GM12878 (cell line): ENCODE results near the gene HSPA12B. TPM values are rescaled to one million over a fixed set of nuclear protein-coding genes. Genes with fewer than 3 reads are reported as not detected.

Source experiments
- ATAC-seq: fragments of 200-7000 bp; cut with Tn5 transposase; 3 replicates; pipeline ENCODE4 v1.9.1; 2020; ENCODE audit warnings: mild to moderate bottlenecking, moderate library complexity
- BruUV-seq: library from RNA; stranded (reverse); fragments of 400-500 nt; replicated peaks from 2 replicates; lab custom pipeline; 2021; lab: Mats Ljungman, UMichigan
- CTCF ChIA-PET: fragments of 300-600 bp; sonication (Branson Sonifier 250); formaldehyde crosslinking; extraction: SDS; loops from one replicate; lab custom pipeline; 2021; ENCODE audit warnings: inconsistent platforms; lab: Yijun Ruan, JAX
- POLR2A ChIA-PET: fragments of 350-600 bp; formaldehyde crosslinking; extraction: SDS; loops from one replicate; lab custom pipeline; 2021; ENCODE audit warnings: inconsistent platforms; lab: Charles Lee
- RAD21 ChIA-PET: fragments of 300-600 bp; sonication (Branson Sonifier 250); formaldehyde crosslinking; loops from one replicate; lab custom pipeline; 2023; ENCODE audit warnings: antibody characterized with exemption; ENCODE audit not compliant: unreplicated experiment; lab: Charles Lee
- SMC1A ChIA-PET: fragments of 300-600 bp; sonication (Branson Sonifier 250); formaldehyde crosslinking; loops from one replicate; lab custom pipeline; 2023; ENCODE audit not compliant: unreplicated experiment, uncharacterized antibody; lab: Charles Lee
- DNase-seq: peaks from one replicate; pipeline ENCODE4 v3.0.0-alpha.2; 2011; ENCODE audit warnings: low read depth, low spot score
- FAIRE-seq: peaks from 3 replicates; lab custom pipeline; 2011; peaks lifted over from hg19 to GRCh38; lab: Jason Lieb, UNC
- H2AFZ ChIP-seq: 2 replicates; pipeline ENCODE4 v1.6.0; 2011; ENCODE audit warnings: low read depth, low read length, control low read depth; ENCODE audit not compliant: control insufficient read depth
- H3K27ac ChIP-seq: 2 replicates; pipeline ENCODE4 v1.5.1; 2011; ENCODE audit warnings: control low read depth; ENCODE audit not compliant: control insufficient read depth, insufficient read depth
- H3K27me3 ChIP-seq, 2 experiments: replicated peaks in 1 of 2; 2 replicates each; pipeline versions ENCODE4 v1.6.0 to v1.6.1; 2011; ENCODE audit warnings: low read length in 1 of 2; ENCODE audit not compliant: control insufficient read depth in 2 of 2, insufficient read depth in 2 of 2
- H3K36me3 ChIP-seq, 2 experiments: 2 replicates each; pipeline ENCODE4 v1.5.1; 2011; ENCODE audit warnings: low read length in 1 of 2; ENCODE audit not compliant: control insufficient read depth in 2 of 2, insufficient read depth in 2 of 2
- H3K4me1 ChIP-seq: 2 replicates; pipeline ENCODE4 v1.6.1; 2011; ENCODE audit warnings: mild to moderate bottlenecking, low read length, moderate library complexity, mixed read lengths; ENCODE audit not compliant: control insufficient read depth, insufficient read depth
- H3K4me2 ChIP-seq: 2 replicates; pipeline ENCODE4 v1.6.0; 2011; ENCODE audit warnings: control low read depth; ENCODE audit not compliant: control insufficient read depth, insufficient read depth
- H3K4me3 ChIP-seq: fragments of 200-600 bp; sonication (generic); 2 replicates; pipeline ENCODE4 v1.5.1; 2016
- H3K79me2 ChIP-seq: 2 replicates; pipeline ENCODE4 v1.6.0; 2011; ENCODE audit warnings: low read length; ENCODE audit not compliant: control insufficient read depth, insufficient read depth
- H3K9ac ChIP-seq: 2 replicates; pipeline ENCODE4 v1.8.0; 2011; ENCODE audit warnings: low read length, control low read depth, mixed read lengths; ENCODE audit not compliant: control insufficient read depth, insufficient read depth
- H3K9me3 ChIP-seq: replicated peaks from 3 replicates; pipeline ENCODE4 v1.5.1; 2011; ENCODE audit warnings: mild to moderate bottlenecking, low read length; ENCODE audit not compliant: control insufficient read depth, insufficient read depth
- H4K20me1 ChIP-seq: 2 replicates; pipeline ENCODE4 v1.6.0; 2011; ENCODE audit not compliant: control insufficient read depth, insufficient read depth
- ATF7 ChIP-seq: fragments of 450-650 bp; IDR thresholded peaks from 2 replicates; pipeline ENCODE4 v1.6.1; 2016; ENCODE audit warnings: low read depth, mild to moderate bottlenecking
- CHD1 ChIP-seq: IDR thresholded peaks from 2 replicates; pipeline ENCODE4 v1.6.1; 2012; ENCODE audit warnings: low read depth, low read length, improper control_type of control experiment
- CREM ChIP-seq: IDR thresholded peaks from 2 replicates; pipeline ENCODE4 v1.6.1; 2014; ENCODE audit warnings: antibody characterized with exemption, low read depth
- EZH2 ChIP-seq: IDR thresholded peaks from 2 replicates; pipeline ENCODE4 v1.6.1; 2012; ENCODE audit warnings: low read depth, mild to moderate bottlenecking, control low read depth, inconsistent platforms, low read length, borderline replicate concordance; ENCODE audit not compliant: control insufficient read depth
- FOS ChIP-seq: IDR thresholded peaks from 3 replicates; pipeline ENCODE4 v1.6.1; 2011; ENCODE audit warnings: borderline replicate concordance; ENCODE audit not compliant: insufficient read length; ENCODE audit errors: extremely low read depth
- HDGF ChIP-seq: fragments of 450-650 bp; IDR thresholded peaks from 2 replicates; pipeline ENCODE4 v1.6.1; 2016; ENCODE audit warnings: antibody characterized with exemption
- NR2C1 ChIP-seq: fragments of 450-650 bp; IDR thresholded peaks from 2 replicates; pipeline ENCODE4 v1.6.1; 2017; ENCODE audit warnings: antibody characterized with exemption, mild to moderate bottlenecking, moderate library complexity
- POLR2AphosphoS5 ChIP-seq: IDR thresholded peaks from 2 replicates; pipeline ENCODE4 v1.6.1; 2011; ENCODE audit warnings: mild to moderate bottlenecking, low read length, inconsistent platforms
- SMAD5 ChIP-seq: IDR thresholded peaks from 2 replicates; pipeline ENCODE4 v1.6.1; 2016; ENCODE audit warnings: antibody characterized with exemption, low read depth
- SMARCA5 ChIP-seq: fragments of 450-650 bp; IDR thresholded peaks from 2 replicates; pipeline ENCODE4 v1.6.1; 2017; ENCODE audit warnings: mild to moderate bottlenecking
- SMC3 ChIP-seq: IDR thresholded peaks from 2 replicates; pipeline ENCODE4 v1.6.1; 2011; ENCODE audit warnings: low read length, improper control_type of control experiment, borderline replicate concordance
- SUPT20H ChIP-seq: IDR thresholded peaks from 2 replicates; pipeline ENCODE4 v1.6.1; 2011; ENCODE audit warnings: low read depth, mild to moderate bottlenecking, low read length, moderate library complexity, borderline replicate concordance; ENCODE audit not compliant: control insufficient read depth
- TBL1XR1 ChIP-seq: IDR thresholded peaks from 2 replicates; pipeline ENCODE4 v1.6.1; 2012; ENCODE audit warnings: low read depth, low read length, improper control_type of control experiment
- TCF3 ChIP-seq: IDR thresholded peaks from 2 replicates; pipeline ENCODE4 v1.6.1; 2012; ENCODE audit warnings: low read depth, mild to moderate bottlenecking, low read length, borderline replicate concordance; ENCODE audit not compliant: insufficient read depth
- WRNIP1 ChIP-seq: IDR thresholded peaks from 2 replicates; pipeline ENCODE4 v1.6.1; 2011; ENCODE audit warnings: low read depth, low read length, improper control_type of control experiment, borderline replicate concordance
- ZNF384 ChIP-seq: IDR thresholded peaks from 2 replicates; pipeline ENCODE4 v1.6.1; 2012; ENCODE audit warnings: low read depth, mild to moderate bottlenecking, low read length, improper control_type of control experiment, borderline replicate concordance
- WGBS: methylation state at CpG from one replicate; pipeline ENCODE4 v1.1.6; 2016; ENCODE audit warnings: low lambda C conversion rate; ENCODE audit not compliant: insufficient replicate concordance, insufficient coverage; ENCODE audit errors: missing lambda C conversion rate; 5-methylcytosine and 5-hydroxymethylcytosine counted together
- in situ Hi-C: fragments of 300-500 bp; cut with MboI; formaldehyde crosslinking; loops from 9 replicates; pipeline ENCODE4 v1.14.3; 2018; ENCODE audit warnings: mixed read lengths
- intact Hi-C: fragments of 100-400 bp; cut with micrococcal nuclease; formaldehyde crosslinking; loops from one replicate; pipeline ENCODE4 v1.14.2; 2022; ENCODE audit not compliant: unreplicated experiment
- polyA plus RNA-seq, 11 experiments: library from polyadenylated mRNA; depleted of rRNA in 4 of 11; unstranded in 6 of 11; stranded (reverse) in 5 of 11; fragments of >200 nt; fragmentation: Nextera tagmentation in 4 of 11; fragmentation: Illumina TruSeq in 1 of 11; extraction: Ambion mirVana in 4 of 11; extraction: Trizol in 1 of 11; gene quantifications; 1 replicate in 1 of 11; 2 replicates in 10 of 11; pipeline versions ENCODE4 v1.2.1 to v1.2.3, GENCODE V29; 2011 to 2016; ENCODE audit warnings: inconsistent platforms in 2 of 11, missing spikeins in 2 of 11, low read depth in 1 of 11
- total RNA-seq, 4 experiments: library from RNA; depleted of rRNA in 3 of 4; stranded (reverse); fragments of >200 nt in 3 of 4; fragmentation: Illumina TruSeq in 1 of 4; extraction: Trizol in 1 of 4; gene quantifications; 2 replicates each; pipeline versions ENCODE4 v1.2.1 to v1.2.3, GENCODE V29; 2013 to 2021
- TF ChIP-seq, protein P1 (sequence below): IDR thresholded peaks from 2 replicates; pipeline ENCODE4 v1.6.1; 2012; ENCODE audit warnings: low read length, inconsistent platforms
- TF ChIP-seq, protein P2 (sequence below): IDR thresholded peaks from 2 replicates; pipeline ENCODE4 v1.6.1; 2011; ENCODE audit warnings: low read depth, mild to moderate bottlenecking, low read length, moderate library complexity, borderline replicate concordance; ENCODE audit errors: extremely low read depth
- TF ChIP-seq, protein P3 (sequence below): fragments of 450-650 bp; IDR thresholded peaks from 2 replicates; pipeline ENCODE4 v1.6.1; 2017; ENCODE audit warnings: mild to moderate bottlenecking, moderate library complexity

The HSPA12B gene
- total and polyA plus RNA-seq, 10 of the 15 experiments (the other 5 are each of a cell fraction or from before 2014, with no cell fraction given): 0.08 TPM; not detected in 9

DNA sequence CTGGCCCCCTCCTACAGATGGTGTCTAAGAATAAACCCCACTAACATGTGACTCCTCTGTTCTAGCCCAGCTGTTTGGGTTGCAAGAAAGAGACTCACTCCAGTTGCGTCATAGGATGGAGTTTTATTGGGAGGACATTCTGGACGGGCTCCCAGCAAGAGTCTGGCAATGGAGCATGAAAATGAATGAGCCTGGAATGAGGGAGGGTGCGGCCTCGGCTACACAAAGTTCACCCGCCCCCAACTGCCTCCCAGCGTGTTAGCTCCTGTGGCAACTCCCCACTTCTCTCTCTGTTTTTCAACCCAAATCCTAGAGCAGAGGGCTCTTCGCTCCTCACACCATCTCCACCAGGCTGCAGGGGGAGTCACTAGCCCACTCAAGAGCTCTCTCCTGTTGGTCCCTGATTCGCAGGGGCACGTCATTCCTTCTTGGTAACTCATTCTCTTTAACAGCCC, 45.6 kb upstream of the HSPA12B start:
- SMC1A ChIA-PET: no interaction called here
- Histone ChIP-seq H3K36me3 (no peaks in the 10 kb centered on the region), H3K79me2 (no peaks in the 10 kb centered on the region), H4K20me1 (no peaks in the 10 kb centered on the region), H3K27ac (no peak overlapping the region), H2AFZ (no peak overlapping the region), H3K9ac (no peak overlapping the region), H3K4me3 (no peak overlapping the region), H3K9me3 (no peaks in the 10 kb centered on the region), H3K4me2 (no peak overlapping the region), H3K27me3 (peaks cover 0 to 3% of the 10 kb centered on the region in 2 experiments; a peak in 2 of 4 replicates), H3K4me1 (no peaks in the 10 kb centered on the region)
- 19% methylated on average over 9 of the region's 9 CpGs for WGBS
- DNase-seq: no peak
- FAIRE-seq: no peak
- no peak for ATAC-seq
- RAD21 ChIA-PET: no interaction called here
- no TSS peak for BruUV-seq
- intact Hi-C loops (loop anchor here (10.0 kb wide), 1 partner anchor 398 kb away; no protein-coding TSS in a partner anchor), in situ Hi-C loops (no loop called here)
- CTCF ChIA-PET: interaction anchor here (2.2 to 2.8 kb wide), 2 partner anchors 10 to 24 kb away, joined by 5 to 14 read pairs; no protein-coding TSS in a partner anchor
- POLR2A ChIA-PET: no interaction called here
- TF ChIP-seq CREM: no peak
- no peak for TF ChIP-seq CHD1
- no peak for TF ChIP-seq TBL1XR1
- TF ChIP-seq WRNIP1: no peak
- TF ChIP-seq, protein P1, sequence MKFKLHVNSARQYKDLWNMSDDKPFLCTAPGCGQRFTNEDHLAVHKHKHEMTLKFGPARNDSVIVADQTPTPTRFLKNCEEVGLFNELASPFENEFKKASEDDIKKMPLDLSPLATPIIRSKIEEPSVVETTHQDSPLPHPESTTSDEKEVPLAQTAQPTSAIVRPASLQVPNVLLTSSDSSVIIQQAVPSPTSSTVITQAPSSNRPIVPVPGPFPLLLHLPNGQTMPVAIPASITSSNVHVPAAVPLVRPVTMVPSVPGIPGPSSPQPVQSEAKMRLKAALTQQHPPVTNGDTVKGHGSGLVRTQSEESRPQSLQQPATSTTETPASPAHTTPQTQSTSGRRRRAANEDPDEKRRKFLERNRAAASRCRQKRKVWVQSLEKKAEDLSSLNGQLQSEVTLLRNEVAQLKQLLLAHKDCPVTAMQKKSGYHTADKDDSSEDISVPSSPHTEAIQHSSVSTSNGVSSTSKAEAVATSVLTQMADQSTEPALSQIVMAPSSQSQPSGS: no peak
- no peak for TF ChIP-seq TCF3
- TF ChIP-seq NR2C1: no peak
- TF ChIP-seq EZH2: no peak
- TF ChIP-seq SMARCA5: no peak
- no peak for TF ChIP-seq SUPT20H
- no peak for TF ChIP-seq HDGF
- TF ChIP-seq, protein P2, sequence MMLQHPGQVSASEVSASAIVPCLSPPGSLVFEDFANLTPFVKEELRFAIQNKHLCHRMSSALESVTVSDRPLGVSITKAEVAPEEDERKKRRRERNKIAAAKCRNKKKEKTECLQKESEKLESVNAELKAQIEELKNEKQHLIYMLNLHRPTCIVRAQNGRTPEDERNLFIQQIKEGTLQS: no peak
- TF ChIP-seq ZNF384: no peak
- no peak for TF ChIP-seq SMAD5
- no peak for TF ChIP-seq ATF7
- TF ChIP-seq FOS: no peak
- TF ChIP-seq SMC3: no peak
- no peak for TF ChIP-seq POLR2AphosphoS5
- TF ChIP-seq, protein P3, sequence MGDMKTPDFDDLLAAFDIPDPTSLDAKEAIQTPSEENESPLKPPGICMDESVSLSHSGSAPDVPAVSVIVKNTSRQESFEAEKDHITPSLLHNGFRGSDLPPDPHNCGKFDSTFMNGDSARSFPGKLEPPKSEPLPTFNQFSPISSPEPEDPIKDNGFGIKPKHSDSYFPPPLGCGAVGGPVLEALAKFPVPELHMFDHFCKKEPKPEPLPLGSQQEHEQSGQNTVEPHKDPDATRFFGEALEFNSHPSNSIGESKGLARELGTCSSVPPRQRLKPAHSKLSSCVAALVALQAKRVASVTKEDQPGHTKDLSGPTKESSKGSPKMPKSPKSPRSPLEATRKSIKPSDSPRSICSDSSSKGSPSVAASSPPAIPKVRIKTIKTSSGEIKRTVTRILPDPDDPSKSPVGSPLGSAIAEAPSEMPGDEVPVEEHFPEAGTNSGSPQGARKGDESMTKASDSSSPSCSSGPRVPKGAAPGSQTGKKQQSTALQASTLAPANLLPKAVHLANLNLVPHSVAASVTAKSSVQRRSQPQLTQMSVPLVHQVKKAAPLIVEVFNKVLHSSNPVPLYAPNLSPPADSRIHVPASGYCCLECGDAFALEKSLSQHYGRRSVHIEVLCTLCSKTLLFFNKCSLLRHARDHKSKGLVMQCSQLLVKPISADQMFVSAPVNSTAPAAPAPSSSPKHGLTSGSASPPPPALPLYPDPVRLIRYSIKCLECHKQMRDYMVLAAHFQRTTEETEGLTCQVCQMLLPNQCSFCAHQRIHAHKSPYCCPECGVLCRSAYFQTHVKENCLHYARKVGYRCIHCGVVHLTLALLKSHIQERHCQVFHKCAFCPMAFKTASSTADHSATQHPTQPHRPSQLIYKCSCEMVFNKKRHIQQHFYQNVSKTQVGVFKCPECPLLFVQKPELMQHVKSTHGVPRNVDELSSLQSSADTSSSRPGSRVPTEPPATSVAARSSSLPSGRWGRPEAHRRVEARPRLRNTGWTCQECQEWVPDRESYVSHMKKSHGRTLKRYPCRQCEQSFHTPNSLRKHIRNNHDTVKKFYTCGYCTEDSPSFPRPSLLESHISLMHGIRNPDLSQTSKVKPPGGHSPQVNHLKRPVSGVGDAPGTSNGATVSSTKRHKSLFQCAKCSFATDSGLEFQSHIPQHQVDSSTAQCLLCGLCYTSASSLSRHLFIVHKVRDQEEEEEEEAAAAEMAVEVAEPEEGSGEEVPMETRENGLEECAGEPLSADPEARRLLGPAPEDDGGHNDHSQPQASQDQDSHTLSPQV: no peak
